Colonic mucosa (tissue), 4 donors: ENCODE measurements around the gene GALNT17. TPM values are rescaled to one million over a fixed set of nuclear protein-coding genes. Genes with fewer than 3 reads are reported as not detected.

ENCODE experiments used
- DNase-seq: peaks from one replicate; pipeline ENCODE4 v3.0.0-alpha.2; 2020
- H3K27ac ChIP-seq: fragments of 200-600 bp; one replicate; pipeline ENCODE4 v1.8.0; 2021
- H3K27me3 ChIP-seq: fragments of 200-600 bp; one replicate; pipeline ENCODE4 v1.8.0; 2021
- H3K36me3 ChIP-seq: fragments of 200-600 bp; one replicate; pipeline ENCODE4 v1.8.0; 2021
- H3K4me1 ChIP-seq: fragments of 200-600 bp; one replicate; pipeline ENCODE4 v1.8.0; 2021; ENCODE audit warnings: mild to moderate bottlenecking
- H3K4me3 ChIP-seq: fragments of 200-600 bp; one replicate; pipeline ENCODE4 v1.8.0; 2021
- H3K9ac ChIP-seq, 2 donors: one replicate each; pipeline ENCODE4 v1.7.0; 2013; ENCODE audit warnings: control low read depth in 2 of 2, low read depth in 2 of 2, low read length in 2 of 2
- H3K9me3 ChIP-seq: fragments of 200-600 bp; one replicate; pipeline ENCODE4 v1.8.0; 2021
- CTCF ChIP-seq: fragments of 200-600 bp; IDR thresholded peaks from one replicate; pipeline ENCODE4 v1.8.0; 2022; ENCODE audit warnings: antibody characterized with exemption, mild to moderate bottlenecking
- intact Hi-C: fragments of 100-400 bp; cut with DNase I; formaldehyde crosslinking; loops from one replicate; pipeline ENCODE4 v1.14.1; 2022
- total RNA-seq, 2 donors: library from RNA; stranded (reverse); fragmentation: NEBNext Ultra II Directional in 1 of 2; extraction: Animal tissue kit (Norgen Biotek cat#: 25700) in 1 of 2; gene quantifications; one replicate each; pipeline ENCODE4 v1.2.1, GENCODE V29; 2021
- donor health status: healthy.
- donor health status: DM: no; HTN: no; CAD: no.
- donor health status: DM: no; HTN: no; CAD: no.

Gene GALNT17
- total RNA-seq, 2 donors from 2014 or later: 0.37 to 1.3 TPM

GRCh38 chr7:71616217-71616616, 484.3 kb downstream of the GALNT17 start:
- Histone ChIP-seq H3K36me3 (no peaks in the 10 kb centered on the region), H3K4me1 (no peaks in the 10 kb centered on the region), H3K4me3 (no peak overlapping the region), H3K27ac (no peak overlapping the region), H3K9me3 (no peaks in the 10 kb centered on the region), H3K27me3 (no peaks in the 10 kb centered on the region), H3K9ac (no peak overlapping the region)
- no peak for DNase-seq
- intact Hi-C loops: no loop called here
- no peak for TF ChIP-seq CTCF

DNA sequence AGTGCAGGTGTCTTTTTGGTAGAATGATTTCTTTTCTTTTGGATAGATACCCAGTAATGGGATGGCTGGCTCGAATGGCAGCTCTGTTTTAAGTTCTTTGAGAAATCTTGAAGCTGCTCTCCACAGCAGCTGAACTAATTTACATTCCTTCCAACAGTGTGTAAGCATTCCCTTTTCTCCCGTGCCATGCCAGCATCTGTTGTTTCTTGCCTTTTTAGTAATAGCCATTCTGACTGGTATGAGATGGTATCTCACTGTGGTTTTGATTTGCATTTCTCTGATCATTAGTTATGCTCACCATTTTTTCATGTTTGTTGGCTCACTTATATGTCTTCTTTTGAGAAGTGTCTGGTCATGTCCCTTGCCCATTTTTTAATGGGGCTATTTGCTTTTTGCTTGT, 486.3 kb downstream of the GALNT17 start:
- H3K4me1 ChIP-seq: no peaks in the 10 kb centered on the region
- DNase-seq: no peak
- no peaks in the 10 kb centered on the region for H3K27me3 ChIP-seq
- no peaks in the 10 kb centered on the region for H3K36me3 ChIP-seq
- no peaks in the 10 kb centered on the region for H3K9me3 ChIP-seq
- no peak overlapping the region for H3K9ac ChIP-seq
- no peak overlapping the region for H3K4me3 ChIP-seq
- TF ChIP-seq CTCF: no peak
- no peak overlapping the region for H3K27ac ChIP-seq
- intact Hi-C loops: no loop called here

DNA sequence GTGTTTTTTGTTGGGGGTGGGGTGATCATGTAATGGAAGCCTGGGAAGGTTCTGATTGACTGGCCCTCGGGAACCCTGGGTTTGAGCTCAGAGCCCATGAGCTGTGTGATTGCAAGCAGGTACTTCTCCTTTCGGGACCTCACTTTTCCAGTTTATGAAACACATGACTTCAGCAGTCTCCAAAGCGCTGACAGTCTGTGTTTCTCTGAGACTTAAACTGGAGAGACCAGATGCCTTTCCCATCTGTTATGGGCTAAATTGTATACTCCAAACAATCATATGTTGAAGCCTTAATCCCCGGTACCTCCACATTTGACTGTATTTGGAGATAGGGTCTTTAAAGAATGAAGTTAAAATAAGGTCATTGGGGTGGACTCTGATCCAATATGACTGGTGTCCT, 493.6 kb downstream of the GALNT17 start:
- intact Hi-C loops: no loop called here
- no peak overlapping the region for H3K9ac ChIP-seq
- H3K27ac ChIP-seq: no peak overlapping the region

DNA sequence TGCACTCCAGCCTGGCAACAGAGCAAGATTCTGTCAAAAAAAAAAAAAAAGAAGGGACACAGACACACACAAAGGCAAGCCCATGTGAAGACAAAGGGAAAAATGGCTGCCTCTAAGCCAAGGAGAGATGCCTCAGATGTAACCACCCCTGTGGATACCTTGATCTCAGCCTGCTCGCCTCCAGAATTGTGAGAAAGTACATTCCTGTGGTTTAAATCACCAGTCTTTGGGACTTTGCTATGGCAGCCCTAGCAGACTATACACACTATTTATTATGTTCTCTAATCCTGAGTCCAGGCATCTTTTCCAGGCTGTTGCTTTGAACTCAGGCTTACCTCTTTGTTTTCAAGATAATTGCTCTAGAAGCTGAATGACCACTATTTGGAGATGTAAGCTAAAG, 494.3 kb downstream of the GALNT17 start:
- TF ChIP-seq CTCF: no peak
- DNase-seq: no peak
- Histone ChIP-seq H3K4me3 (no peak overlapping the region), H3K9me3 (no peaks in the 10 kb centered on the region), H3K27ac (no peak overlapping the region), H3K9ac (no peak overlapping the region), H3K36me3 (no peaks in the 10 kb centered on the region), H3K27me3 (no peaks in the 10 kb centered on the region), H3K4me1 (no peaks in the 10 kb centered on the region)
- intact Hi-C loops: no loop called here

More for the DNA sequence above, 493.6 kb downstream of the GALNT17 start:
- H3K4me3 ChIP-seq: no peak overlapping the region
- H3K27me3 ChIP-seq: no peaks in the 10 kb centered on the region
- no peaks in the 10 kb centered on the region for H3K9me3 ChIP-seq
- no peaks in the 10 kb centered on the region for H3K36me3 ChIP-seq
- no peaks in the 10 kb centered on the region for H3K4me1 ChIP-seq
- no peak for TF ChIP-seq CTCF
- no peak for DNase-seq

DNA sequence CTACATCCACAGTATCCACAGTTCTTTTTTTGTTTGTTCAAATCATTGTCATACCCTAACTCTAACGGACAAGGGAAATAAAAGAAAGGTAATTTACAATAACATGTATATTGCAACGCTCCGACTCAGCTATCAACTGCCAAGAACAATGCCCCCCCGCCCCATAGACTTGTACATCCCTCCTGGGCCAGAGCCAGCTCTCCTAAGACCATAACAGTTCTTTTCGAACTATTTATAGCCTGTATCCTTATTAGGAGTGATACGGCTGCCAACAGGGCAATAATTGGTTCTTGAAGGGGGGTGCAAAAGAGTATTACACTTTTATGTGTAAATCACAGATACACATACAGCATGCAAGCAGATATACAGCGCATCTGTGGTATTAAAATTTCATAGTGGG, 495.7 kb downstream of the GALNT17 start:
- no peaks in the 10 kb centered on the region for H3K36me3 ChIP-seq
- H3K27me3 ChIP-seq: no peaks in the 10 kb centered on the region
- intact Hi-C loops: no loop called here
- no peak overlapping the region for H3K9ac ChIP-seq
- no peak overlapping the region for H3K27ac ChIP-seq
- no peak overlapping the region for H3K4me3 ChIP-seq
- H3K9me3 ChIP-seq: no peaks in the 10 kb centered on the region
- DNase-seq: no peak
- no peak for TF ChIP-seq CTCF
- no peaks in the 10 kb centered on the region for H3K4me1 ChIP-seq

DNA sequence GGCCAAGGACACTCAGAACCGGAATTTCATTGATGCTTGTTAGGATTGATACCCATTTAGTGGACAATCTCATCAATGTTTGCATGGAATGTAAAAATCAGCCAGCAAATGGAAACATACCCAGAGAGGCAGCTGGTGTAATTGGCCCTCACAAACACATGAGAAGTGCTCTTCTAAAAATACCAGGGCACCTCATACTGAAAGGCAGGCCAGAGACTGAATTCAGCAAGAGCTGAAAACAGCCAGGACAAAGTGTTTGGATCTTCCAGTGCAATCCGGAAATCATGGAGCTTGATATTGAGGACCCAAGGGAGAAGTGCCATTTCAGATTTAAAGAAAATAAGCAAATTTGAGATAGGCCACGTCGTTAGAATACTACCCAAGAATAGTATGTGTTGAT, 498.6 kb downstream of the GALNT17 start:
- DNase-seq: no peak
- no peaks in the 10 kb centered on the region for H3K9me3 ChIP-seq
- no peaks in the 10 kb centered on the region for H3K27me3 ChIP-seq
- H3K4me3 ChIP-seq: no peak overlapping the region
- no peaks in the 10 kb centered on the region for H3K4me1 ChIP-seq
- TF ChIP-seq CTCF: no peak
- intact Hi-C loops: no loop called here
- no peak overlapping the region for H3K27ac ChIP-seq
- H3K36me3 ChIP-seq: no peaks in the 10 kb centered on the region
- H3K9ac ChIP-seq: no peak overlapping the region
